Memory B cell (primary cell): ENCODE results near the gene MSH6.

ENCODE experiments used
- ATAC-seq: fragments of 150-1000 bp; cut with Tn5 transposase; 2 replicates; pipeline ENCODE4 v1.10.0; 2021; ENCODE audit warnings: low read depth, mild to moderate bottlenecking, moderate library complexity
- DNase-seq, 2 donors: peaks; one replicate each; pipeline ENCODE4 v3.0.0; 2022; ENCODE audit warnings: low spot score in 2 of 2
- H3K27ac Mint-ChIP-seq: one replicate; pipeline ENCODE4 v1.8.0; 2022; ENCODE audit warnings: mild to moderate bottlenecking, moderate library complexity, mixed read lengths
- H3K27me3 Mint-ChIP-seq: one replicate; pipeline ENCODE4 v1.8.0; 2022; ENCODE audit warnings: mixed read lengths
- H3K36me3 Mint-ChIP-seq: one replicate; pipeline ENCODE4 v1.8.0; 2022; ENCODE audit warnings: mild to moderate bottlenecking, mixed read lengths
- H3K4me1 Mint-ChIP-seq: one replicate; pipeline ENCODE4 v1.8.0; 2022; ENCODE audit warnings: mixed read lengths
- H3K4me3 Mint-ChIP-seq: one replicate; pipeline ENCODE4 v1.8.0; 2022; ENCODE audit warnings: mild to moderate bottlenecking, moderate library complexity, mixed read lengths
- H3K9me3 Mint-ChIP-seq: one replicate; pipeline ENCODE4 v1.8.0; 2022; ENCODE audit warnings: mixed read lengths

MSH6 gene

DNA sequence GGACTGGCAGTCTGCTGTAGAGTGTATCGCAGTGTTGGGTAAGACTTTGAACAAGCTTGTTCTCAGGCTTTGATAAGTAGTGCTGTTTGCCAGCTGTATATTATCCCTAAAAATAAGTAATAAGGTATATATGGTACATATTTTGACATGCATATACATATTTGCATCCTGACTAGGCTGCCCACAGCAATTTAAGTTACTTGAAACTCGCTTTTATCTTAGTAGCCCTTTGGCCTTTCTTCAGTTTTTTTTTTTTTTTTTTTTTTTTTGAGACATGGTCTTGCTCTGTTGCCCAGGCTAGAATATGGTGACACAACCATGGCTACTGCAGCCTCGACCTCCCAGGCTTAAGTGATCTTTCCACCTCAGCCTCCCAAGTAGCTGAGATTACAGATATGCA lies 18.2 kb downstream of the MSH6 start:
- Mint-ChIP-seq H3K27ac (peak overlapping the region; percentile 33), H3K36me3 (peaks cover 60% of the 10 kb centered on the region), H3K4me3 (no peak overlapping the region), H3K9me3 (peaks cover 3% of the 10 kb centered on the region), H3K27me3 (no peaks in the 10 kb centered on the region), H3K4me1 (no peaks in the 10 kb centered on the region)
- DNase-seq, result no peak
- no peak for ATAC-seq

- H3K9me3 Mint-ChIP-seq, result peaks cover 3% of the 10 kb centered on the region
- peaks cover 65% of the 10 kb centered on the region for H3K36me3 Mint-ChIP-seq
- no peak overlapping the region for H3K27ac Mint-ChIP-seq
- no peaks in the 10 kb centered on the region for H3K4me1 Mint-ChIP-seq
- H3K4me3 Mint-ChIP-seq, result no peak overlapping the region
- no peaks in the 10 kb centered on the region for H3K27me3 Mint-ChIP-seq
- no peak for DNase-seq
- ATAC-seq, result no peak
These were observed 20.4 kb downstream of the MSH6 start for GRCh38 chr2:47803363-47803762.

DNA sequence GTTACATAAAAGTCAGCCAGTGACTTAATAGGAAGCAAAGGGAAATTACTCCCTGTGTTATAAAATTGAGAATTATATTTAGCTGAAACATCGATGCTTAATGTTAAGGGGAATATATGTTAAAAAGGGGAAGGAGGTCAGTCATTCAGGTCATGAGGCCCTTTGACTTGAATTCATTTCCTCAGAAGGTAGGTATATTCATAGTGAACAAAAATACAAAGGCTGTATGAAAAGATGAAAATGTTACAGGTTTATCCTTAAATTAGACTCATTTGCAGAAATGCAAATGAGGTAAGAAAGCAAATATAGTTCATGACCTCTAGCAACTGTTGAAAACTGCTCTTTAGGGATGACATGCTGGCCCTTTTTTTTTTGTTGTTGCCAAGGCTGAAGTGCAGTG lies 20.8 kb downstream of the MSH6 start:
- H3K27ac Mint-ChIP-seq, result no peak overlapping the region
- H3K36me3 Mint-ChIP-seq, result peaks cover 62% of the 10 kb centered on the region
- H3K4me1 Mint-ChIP-seq, result no peaks in the 10 kb centered on the region

DNA sequence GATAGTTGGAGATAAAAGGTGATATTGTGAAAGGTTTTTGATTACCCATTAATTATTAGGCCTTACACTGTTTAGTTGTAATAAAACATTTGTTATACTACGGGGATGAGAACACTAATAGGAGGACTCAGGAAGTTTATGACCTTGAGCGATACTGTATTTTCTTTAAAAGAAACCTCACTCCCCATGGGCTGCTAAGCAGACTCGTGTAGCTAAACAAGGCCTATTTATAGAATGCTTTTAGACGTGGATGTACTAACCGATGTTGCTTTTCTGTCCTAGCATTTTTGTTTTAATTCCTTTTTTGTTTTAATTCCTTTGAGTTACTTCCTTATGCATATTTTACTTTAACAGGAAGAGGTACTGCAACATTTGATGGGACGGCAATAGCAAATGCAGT lies 22.9 kb downstream of the MSH6 start:
- no peak for ATAC-seq
- DNase-seq, result no peak
- Mint-ChIP-seq H3K27me3 (no peaks in the 10 kb centered on the region), H3K4me1 (peaks cover under 1% of the 10 kb centered on the region), H3K36me3 (peaks cover 46% of the 10 kb centered on the region), H3K4me3 (no peak overlapping the region), H3K27ac (no peak overlapping the region), H3K9me3 (peaks cover 3% of the 10 kb centered on the region)

More for the DNA sequence above, 20.8 kb downstream of the MSH6 start:
- Mint-ChIP-seq H3K4me3 (no peak overlapping the region), H3K9me3 (peaks cover 3% of the 10 kb centered on the region), H3K27me3 (no peaks in the 10 kb centered on the region)
- DNase-seq (no peak), ATAC-seq (no peak)

- peaks cover 8% of the 10 kb centered on the region for H3K4me1 Mint-ChIP-seq
- no peak for ATAC-seq
- H3K36me3 Mint-ChIP-seq, result peaks cover 49% of the 10 kb centered on the region
- H3K27ac Mint-ChIP-seq, result peak overlapping the region; percentile 74
- H3K9me3 Mint-ChIP-seq, result no peaks in the 10 kb centered on the region
- no peaks in the 10 kb centered on the region for H3K27me3 Mint-ChIP-seq
- H3K4me3 Mint-ChIP-seq, result no peak overlapping the region
- no peak for DNase-seq
These were observed 25.7 kb downstream of the MSH6 start for GRCh38 chr2:47808614-47809013.

DNA sequence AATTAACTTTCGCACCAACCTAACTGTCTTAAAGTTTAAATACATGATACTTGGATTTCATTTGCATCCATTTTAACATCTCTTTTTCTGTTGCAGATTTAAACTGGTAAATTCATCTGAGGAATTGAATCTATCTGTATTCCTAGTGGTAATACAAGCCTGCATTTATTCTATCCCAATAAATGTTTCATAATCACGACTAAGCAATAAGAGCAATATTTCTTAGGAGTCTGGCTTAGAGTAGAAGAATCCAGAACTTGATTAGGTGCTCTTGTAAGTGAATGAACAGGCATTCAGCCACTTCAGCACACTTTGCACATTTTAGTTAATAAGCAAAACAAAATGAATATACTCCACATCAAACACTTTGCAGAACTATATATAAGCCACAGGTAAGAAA lies 27.0 kb downstream of the MSH6 start:
- Mint-ChIP-seq H3K27ac (no peak overlapping the region), H3K36me3 (peaks cover 41% of the 10 kb centered on the region), H3K4me1 (peaks cover 8% of the 10 kb centered on the region), H3K4me3 (no peak overlapping the region), H3K9me3 (no peaks in the 10 kb centered on the region), H3K27me3 (no peaks in the 10 kb centered on the region)
- ATAC-seq (no peak), DNase-seq (no peak)

- peak overlapping the region; percentile 81 for H3K27ac Mint-ChIP-seq
- no peak overlapping the region for H3K4me3 Mint-ChIP-seq
- H3K9me3 Mint-ChIP-seq, result no peaks in the 10 kb centered on the region
- H3K36me3 Mint-ChIP-seq, result peaks cover 40% of the 10 kb centered on the region
- peaks cover 10% of the 10 kb centered on the region for H3K4me1 Mint-ChIP-seq
- no peak for DNase-seq
- no peak for ATAC-seq
- no peaks in the 10 kb centered on the region for H3K27me3 Mint-ChIP-seq
These were observed 27.9 kb downstream of the MSH6 start for GRCh38 chr2:47810850-47811249.

- peaks cover 13% of the 10 kb centered on the region for H3K4me1 Mint-ChIP-seq
- H3K9me3 Mint-ChIP-seq, result no peaks in the 10 kb centered on the region
- H3K36me3 Mint-ChIP-seq, result peaks cover 35% of the 10 kb centered on the region
- no peaks in the 10 kb centered on the region for H3K27me3 Mint-ChIP-seq
- ATAC-seq (no peak), DNase-seq (no peak)
- H3K4me3 Mint-ChIP-seq, result no peak overlapping the region
- peak overlapping the region; percentile 81 for H3K27ac Mint-ChIP-seq
These were observed 28.7 kb downstream of the MSH6 start for GRCh38 chr2:47811668-47812067.

GRCh38 chr2:47815764-47816163 lies 32.8 kb downstream of the MSH6 start:
- peak overlapping the region; percentile 31 for H3K27ac Mint-ChIP-seq
- no peaks in the 10 kb centered on the region for H3K9me3 Mint-ChIP-seq
- ATAC-seq (peak; percentile 75), DNase-seq (peak in 1 of 2 donors; percentile 5)
- H3K4me3 Mint-ChIP-seq, result no peak overlapping the region
- peaks cover 36% of the 10 kb centered on the region for H3K36me3 Mint-ChIP-seq
- peaks cover 21% of the 10 kb centered on the region for H3K4me1 Mint-ChIP-seq
- no peaks in the 10 kb centered on the region for H3K27me3 Mint-ChIP-seq

DNA sequence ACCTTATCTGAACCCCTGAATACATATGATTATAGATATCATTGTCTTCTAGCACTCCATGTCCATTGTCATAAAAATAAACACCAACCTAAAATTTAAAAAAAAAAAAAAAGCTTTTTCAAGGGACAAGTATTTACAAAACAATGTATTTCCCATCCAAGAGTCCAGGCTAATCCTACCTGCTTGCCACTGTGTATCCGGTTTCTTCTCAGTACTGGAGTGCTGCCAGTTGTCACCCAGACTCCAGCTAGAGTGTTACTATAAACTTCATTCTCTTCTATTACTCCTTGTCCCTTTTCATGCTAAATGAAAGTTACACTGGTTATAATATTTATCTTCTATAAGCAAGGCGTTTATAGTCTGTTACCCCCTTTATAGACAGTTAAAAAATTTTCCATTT lies 35.8 kb downstream of the MSH6 start:
- no peak overlapping the region for H3K4me3 Mint-ChIP-seq
- no peaks in the 10 kb centered on the region for H3K27me3 Mint-ChIP-seq
- ATAC-seq (no peak), DNase-seq (no peak)
- H3K4me1 Mint-ChIP-seq, result peaks cover 13% of the 10 kb centered on the region
- H3K27ac Mint-ChIP-seq, result peak overlapping the region; percentile 65
- H3K9me3 Mint-ChIP-seq, result no peaks in the 10 kb centered on the region
- peaks cover 21% of the 10 kb centered on the region for H3K36me3 Mint-ChIP-seq

- Mint-ChIP-seq H3K9me3 (no peaks in the 10 kb centered on the region), H3K27ac (no peak overlapping the region), H3K4me3 (no peak overlapping the region), H3K27me3 (no peaks in the 10 kb centered on the region), H3K4me1 (peaks cover 13% of the 10 kb centered on the region), H3K36me3 (peaks cover 19% of the 10 kb centered on the region)
- no peak for ATAC-seq
- DNase-seq, result no peak
These were observed 36.9 kb downstream of the MSH6 start for GRCh38 chr2:47819834-47820233.

DNA sequence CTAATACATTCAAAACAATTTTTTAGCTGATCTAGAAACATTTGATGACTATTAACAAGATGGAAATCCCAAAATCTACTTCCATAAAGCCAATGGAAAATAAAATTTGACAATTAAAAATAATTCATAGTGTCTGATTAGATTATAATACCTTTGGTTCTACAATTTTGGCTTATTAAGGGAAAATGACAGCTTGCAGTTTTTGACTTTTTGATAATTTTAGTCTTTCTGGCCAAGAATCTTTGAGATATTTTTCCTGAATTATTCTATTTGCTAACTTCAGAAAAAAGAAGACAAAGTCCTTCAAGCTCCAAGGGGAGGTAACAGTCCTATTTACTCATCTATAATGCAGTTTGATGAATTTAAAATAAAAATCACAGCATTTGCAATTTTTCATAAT lies 39.6 kb downstream of the MSH6 start:
- Mint-ChIP-seq H3K9me3 (no peaks in the 10 kb centered on the region), H3K4me1 (peaks cover 1% of the 10 kb centered on the region), H3K27me3 (no peaks in the 10 kb centered on the region), H3K4me3 (no peak overlapping the region), H3K36me3 (peaks cover 10% of the 10 kb centered on the region), H3K27ac (no peak overlapping the region)
- no peak for DNase-seq
- no peak for ATAC-seq

GRCh38 chr2:47833516-47833968 lies 50.6 kb downstream of the MSH6 start:
- no peak overlapping the region for H3K27ac Mint-ChIP-seq
- DNase-seq, result no peak
- H3K27me3 Mint-ChIP-seq, result no peaks in the 10 kb centered on the region
- no peaks in the 10 kb centered on the region for H3K9me3 Mint-ChIP-seq
- H3K4me3 Mint-ChIP-seq, result no peak overlapping the region
- peaks cover 10% of the 10 kb centered on the region for H3K36me3 Mint-ChIP-seq
- H3K4me1 Mint-ChIP-seq, result no peaks in the 10 kb centered on the region
- no peak for ATAC-seq

DNA sequence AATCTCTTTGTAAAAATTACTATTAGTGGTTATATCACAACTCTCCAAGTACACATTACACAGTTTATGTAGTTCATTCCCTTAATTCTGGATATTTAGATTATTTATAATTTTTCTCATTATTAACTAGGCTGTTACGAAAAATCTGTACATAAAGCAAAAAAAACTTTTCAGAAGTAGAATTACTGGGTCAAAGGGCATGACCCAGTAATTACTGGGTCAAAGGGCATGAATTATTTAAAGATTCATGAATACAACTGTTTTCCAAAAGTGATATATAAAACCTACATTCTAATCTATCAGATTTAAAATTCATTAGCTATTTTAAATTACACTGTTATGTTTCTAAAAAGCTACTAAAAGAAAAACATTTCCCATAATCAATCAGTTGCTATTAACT lies 55.3 kb downstream of the MSH6 start:
- no peak overlapping the region for H3K27ac Mint-ChIP-seq
- DNase-seq (no peak), ATAC-seq (no peak)
- peaks cover 7% of the 10 kb centered on the region for H3K4me1 Mint-ChIP-seq
- H3K27me3 Mint-ChIP-seq, result no peaks in the 10 kb centered on the region
- no peak overlapping the region for H3K4me3 Mint-ChIP-seq
- no peaks in the 10 kb centered on the region for H3K9me3 Mint-ChIP-seq
- peaks cover 7% of the 10 kb centered on the region for H3K36me3 Mint-ChIP-seq

GRCh38 chr2:47838686-47839085 lies 55.7 kb downstream of the MSH6 start:
- H3K27ac Mint-ChIP-seq, result no peak overlapping the region
- peaks cover 10% of the 10 kb centered on the region for H3K4me1 Mint-ChIP-seq
- H3K27me3 Mint-ChIP-seq, result no peaks in the 10 kb centered on the region
- DNase-seq (no peak), ATAC-seq (no peak)
- no peak overlapping the region for H3K4me3 Mint-ChIP-seq
- peaks cover 9% of the 10 kb centered on the region for H3K36me3 Mint-ChIP-seq
- no peaks in the 10 kb centered on the region for H3K9me3 Mint-ChIP-seq
